Stomach (tissue), 4 donors: ENCODE data around the gene TCEANC.

ENCODE experiments used
- CTCF ChIP-seq, 7 experiments: fragments of 450-650 bp in 4 of 7; fragments of 200-600 bp in 3 of 7; sonication (generic) in 3 of 7; IDR thresholded peaks; one replicate each; pipeline ENCODE4 v1.5.1; 2016 to 2019; ENCODE audit warnings: antibody characterized with exemption in 7 of 7, control low read depth in 2 of 7, mild to moderate bottlenecking in 1 of 7
- POLR2A ChIP-seq, 4 donors: fragments of 450-650 bp; IDR thresholded peaks; one replicate each; pipeline ENCODE4 v1.6.1; 2016; ENCODE audit warnings: antibody characterized with exemption in 4 of 4, control low read depth in 2 of 4, mild to moderate bottlenecking in 1 of 4, moderate library complexity in 1 of 4

- TF ChIP-seq CTCF (IDR thresholded peaks at IDR 0.05) (no peak), POLR2A (IDR thresholded peaks at IDR 0.05) (no peak)
Measured at GRCh38 chrX:13700380-13700779, 47.4 kb downstream of the TCEANC start.
